Left renal cortex interstitium (tissue), 4 donors: ENCODE results near the gene LCE2B. TPM values are rescaled to one million over a fixed set of nuclear protein-coding genes. Genes with fewer than 3 reads are reported as not detected.
"Not testable (repeated sequence)": the region's sequence is repeated elsewhere in the genome, so short reads cannot be mapped to it uniquely, and the experiment has no call there.

Experiments used
- DNase-seq, 4 donors: peaks; one replicate each; pipeline ENCODE4 v3.0.0-alpha.2; 2013; ENCODE audit warnings: low read depth in 4 of 4, low spot score in 2 of 4, missing footprints in 1 of 4
- polyA plus RNA-seq, 4 donors: library from polyadenylated mRNA; unstranded; fragments of 120-200 nt; gene quantifications; one replicate each; pipeline ENCODE4 v1.2.1, GENCODE V29; 2013; ENCODE audit not compliant: insufficient read length in 4 of 4

The LCE2B gene
- polyA plus RNA-seq = not detected

GRCh38 chr1:152685823-152686222 is at the start of gene LCE2B:
LCE2B (plus strand) TSS chr1:152686123; CDS start chr1:152686844, 721 bp downstream.
- DNase-seq = not testable (repeated sequence)

- DNase-seq = no peak
Measured at GRCh38 chr1:152640351-152640750, 45.6 kb upstream of the LCE2B start.

GRCh38 chr1:152643945-152644344 is 42.0 kb upstream of the LCE2B start:
- DNase-seq = no peak

DNA sequence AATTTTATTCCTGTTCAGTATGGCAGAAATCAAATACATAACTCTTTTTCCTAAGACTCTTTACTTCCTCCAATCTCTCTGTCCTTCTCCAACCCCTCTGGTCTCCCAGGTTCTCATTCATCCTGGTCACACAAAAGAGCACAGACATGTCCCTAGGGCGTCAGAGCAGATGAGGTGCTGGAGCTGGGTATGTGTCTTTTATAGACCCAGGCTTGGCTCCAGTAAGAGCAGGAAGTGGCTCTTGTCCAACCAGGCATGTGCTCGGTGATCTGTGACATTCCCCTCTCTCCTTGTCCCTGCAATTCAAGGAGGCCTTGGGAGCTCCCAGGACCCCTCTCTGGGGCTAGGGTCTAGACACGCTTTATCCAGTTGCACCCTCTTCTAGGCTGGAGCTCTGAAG is 40.8 kb upstream of the LCE2B start:
- no peak for DNase-seq

GRCh38 chr1:152646656-152647055 is 39.3 kb upstream of the LCE2B start:
- DNase-seq = no peak

GRCh38 chr1:152654110-152654509 is 31.8 kb upstream of the LCE2B start:
- peak in 3 of 4 donors; percentile 18 to 40 (median 26) for DNase-seq

DNA sequence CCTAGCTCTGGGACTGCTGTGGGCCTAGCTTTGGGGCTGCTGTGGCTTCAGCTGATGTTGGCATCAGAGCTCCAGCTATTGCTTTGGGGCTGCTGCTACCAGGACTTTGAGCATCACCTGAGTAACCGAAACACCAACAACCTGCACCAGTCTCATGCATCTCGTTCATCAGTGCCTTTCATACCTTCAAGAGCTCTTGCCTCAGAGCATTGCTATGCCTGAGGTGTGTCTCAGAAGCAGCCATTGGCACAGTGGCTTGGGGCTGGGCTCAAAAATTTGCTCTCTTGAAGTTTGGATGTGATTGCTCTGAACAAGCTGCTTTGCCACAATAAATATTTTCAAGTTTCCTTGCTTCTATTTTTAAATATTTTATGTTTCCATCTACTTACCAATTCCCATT is 29.5 kb upstream of the LCE2B start:
- no peak for DNase-seq

DNA sequence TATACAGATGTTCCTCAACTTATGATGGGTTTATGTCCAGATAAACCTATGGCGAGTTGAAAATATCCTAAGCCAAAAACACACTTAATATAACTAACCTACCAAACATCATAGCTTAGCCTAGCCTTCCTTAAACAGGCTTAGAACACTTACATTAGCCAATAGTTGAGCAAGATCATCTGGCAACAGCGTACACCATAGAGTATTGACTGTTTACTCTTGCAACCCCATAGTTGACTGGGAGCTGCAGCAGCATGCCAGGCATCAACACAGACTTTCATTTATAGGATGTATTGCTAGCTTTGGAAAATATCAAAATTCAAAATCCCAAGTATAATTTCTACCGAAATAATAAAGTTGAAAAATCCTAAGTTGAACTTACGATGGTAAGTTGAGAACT is 28.2 kb upstream of the LCE2B start:
- DNase-seq = no peak

DNA sequence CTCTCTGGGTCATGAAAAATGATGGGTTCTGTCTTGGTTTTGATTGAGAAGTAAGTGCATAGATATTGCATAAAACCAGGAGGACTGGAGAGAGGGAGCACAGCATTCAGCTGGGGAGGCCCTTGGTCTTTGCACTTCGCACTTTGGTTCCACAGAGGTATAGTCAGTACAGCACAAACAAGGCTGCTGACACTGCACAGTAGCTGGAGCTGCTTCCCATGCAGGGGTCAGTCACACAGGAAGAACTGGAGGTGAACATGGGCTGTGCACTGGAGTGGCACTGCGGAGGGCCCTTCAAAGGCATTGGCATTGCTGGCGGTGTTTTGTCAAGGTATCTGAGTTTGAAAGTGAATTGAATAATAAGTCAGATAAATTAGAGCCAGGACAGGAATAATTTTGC is 27.3 kb upstream of the LCE2B start:
- no peak for DNase-seq

DNA sequence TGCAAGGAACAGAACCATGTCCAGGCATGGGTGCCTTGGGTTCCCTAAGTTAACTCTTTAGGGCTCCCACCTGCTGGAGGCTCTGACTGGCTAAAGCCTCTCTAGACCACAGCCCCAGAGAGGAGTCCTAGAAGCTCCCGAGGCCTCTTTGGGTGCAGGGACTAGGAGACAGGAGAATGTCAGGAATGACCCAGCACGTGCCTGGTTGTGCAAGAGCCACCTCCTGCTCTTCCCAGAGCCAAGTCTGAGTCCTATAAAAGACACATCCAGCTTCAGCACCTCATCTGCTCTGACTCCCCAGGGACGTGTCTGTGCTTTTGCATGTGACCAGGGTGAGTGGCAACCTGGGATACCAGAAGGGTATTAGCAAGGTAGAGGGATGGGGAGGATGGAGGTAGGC is 22.8 kb upstream of the LCE2B start, which contains the start of gene LCE2D:
Gene LCE2D (plus strand): TSS at position 283 of the 400 bp plus-strand sequence. CDS start 726 bp downstream, outside the sequence.
- no peak for DNase-seq

DNA sequence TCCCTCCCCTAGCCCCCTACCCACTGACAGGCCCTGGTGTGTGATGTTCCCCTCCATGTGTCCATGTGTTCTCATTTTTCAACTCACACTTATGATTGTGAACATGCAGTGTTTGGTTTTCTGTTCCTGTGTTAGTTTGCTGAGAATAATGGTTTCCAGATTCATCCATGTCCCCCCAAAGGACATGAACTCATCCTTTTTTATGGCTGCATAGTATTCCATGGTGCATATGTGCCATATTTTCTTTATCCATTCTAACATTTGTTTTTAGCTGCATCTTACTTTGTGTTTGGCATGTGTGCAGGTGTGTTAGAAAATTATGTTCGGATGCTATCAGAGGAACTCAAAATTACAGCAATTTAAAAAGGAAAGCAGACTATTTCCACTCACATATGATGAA is 19.8 kb upstream of the LCE2B start:
- not testable (repeated sequence) for DNase-seq

DNA sequence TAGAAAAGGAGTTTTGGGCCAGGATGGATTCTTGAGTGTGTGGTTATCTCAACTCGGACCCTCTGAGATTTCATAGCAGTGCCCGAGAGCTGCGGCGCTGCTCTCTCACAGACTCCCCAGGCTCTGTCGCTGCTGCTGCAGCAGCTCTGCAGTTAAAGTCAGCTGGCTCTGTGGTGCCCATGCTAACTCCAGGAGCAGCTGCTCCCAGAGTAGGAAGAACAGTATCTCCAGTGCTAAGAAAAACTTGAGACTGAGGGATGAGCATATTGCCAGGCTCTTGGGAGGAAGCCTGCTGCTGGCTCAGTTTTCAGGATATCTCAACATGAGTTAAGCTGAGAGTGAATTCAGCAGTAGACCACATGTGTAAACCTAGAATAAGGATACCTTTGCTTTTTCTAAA is 18.3 kb upstream of the LCE2B start:
- DNase-seq = no peak

- DNase-seq = no peak
Measured at GRCh38 chr1:152673016-152673415, 12.9 kb upstream of the LCE2B start.

- DNase-seq = not testable (repeated sequence)
Measured at GRCh38 chr1:152674983-152675382, 10.9 kb upstream of the LCE2B start, which contains the start of gene LCE2C. LCE2C (plus strand) TSS chr1:152675279; CDS start chr1:152676016, 737 bp downstream.

GRCh38 chr1:152679459-152679858 is 6.5 kb upstream of the LCE2B start:
- DNase-seq = no peak

- DNase-seq = no peak
Measured at GRCh38 chr1:152681616-152682015, 4.3 kb upstream of the LCE2B start.

DNA sequence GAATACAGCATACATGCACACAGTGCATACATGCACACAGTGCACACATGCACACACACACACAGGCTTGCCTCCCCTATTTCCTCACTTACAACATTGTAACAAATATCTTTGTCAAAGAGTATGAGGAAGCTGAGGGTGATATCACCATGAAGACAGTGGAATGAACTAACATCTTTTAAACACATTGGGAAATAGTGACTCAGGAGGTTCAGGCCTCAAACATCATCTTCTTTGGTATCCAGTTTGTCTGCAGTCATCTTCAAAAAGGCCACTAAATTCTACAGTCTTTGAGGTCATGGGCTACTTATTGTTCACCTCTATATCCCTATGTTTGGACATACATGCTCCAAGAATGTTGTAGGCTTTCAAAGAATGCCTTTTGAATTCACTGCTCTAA is 2.1 kb upstream of the LCE2B start:
- no peak for DNase-seq

DNA sequence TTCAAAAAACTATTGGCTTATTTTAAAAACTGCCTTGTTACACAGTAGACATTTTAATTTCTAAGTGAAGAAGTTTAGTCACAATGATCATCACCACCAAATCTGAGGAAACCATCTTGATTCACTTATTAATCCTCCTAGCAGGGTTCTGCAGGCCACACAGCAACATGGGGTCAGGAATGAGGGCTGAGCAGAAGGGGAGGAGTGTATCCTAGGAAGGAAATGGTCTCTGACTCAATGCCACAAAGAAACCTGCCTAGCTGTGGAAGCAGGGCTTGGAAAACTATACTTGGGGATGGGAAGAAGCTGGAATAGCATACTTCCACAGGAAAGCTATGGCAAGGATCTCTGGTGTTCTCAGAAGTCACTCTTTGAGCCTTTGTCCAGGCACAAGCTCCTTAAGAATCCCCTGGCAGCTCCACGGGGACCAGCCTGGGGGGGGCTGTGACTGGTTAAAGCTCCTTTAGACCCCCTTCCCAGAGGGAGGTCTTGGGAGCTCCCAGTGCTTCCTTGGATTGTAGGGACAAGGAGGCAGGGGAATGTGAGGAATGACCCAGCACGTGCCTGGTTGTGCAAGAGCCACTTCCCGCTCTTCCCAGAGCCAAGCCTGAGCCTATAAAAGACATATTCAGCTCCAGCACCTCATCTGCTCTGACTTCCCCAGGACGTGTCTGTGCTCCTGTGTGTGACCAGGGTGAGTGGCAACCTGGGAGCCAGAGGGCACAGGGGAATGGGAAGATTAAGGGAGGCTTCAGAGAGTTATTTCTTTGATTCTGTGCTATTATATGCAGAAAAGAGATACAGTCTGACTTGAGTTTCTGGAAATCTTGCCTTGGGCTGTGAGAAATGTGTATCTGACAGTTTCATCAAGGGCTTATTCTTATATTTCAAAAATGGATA is 12.0 kb downstream of the LCE2B start, which contains the start of gene LCE2A:
Gene LCE2A (plus strand): TSS at position 645 of the 900 bp plus-strand sequence. CDS start 557 bp downstream, outside the sequence.
- no peak for DNase-seq

DNA sequence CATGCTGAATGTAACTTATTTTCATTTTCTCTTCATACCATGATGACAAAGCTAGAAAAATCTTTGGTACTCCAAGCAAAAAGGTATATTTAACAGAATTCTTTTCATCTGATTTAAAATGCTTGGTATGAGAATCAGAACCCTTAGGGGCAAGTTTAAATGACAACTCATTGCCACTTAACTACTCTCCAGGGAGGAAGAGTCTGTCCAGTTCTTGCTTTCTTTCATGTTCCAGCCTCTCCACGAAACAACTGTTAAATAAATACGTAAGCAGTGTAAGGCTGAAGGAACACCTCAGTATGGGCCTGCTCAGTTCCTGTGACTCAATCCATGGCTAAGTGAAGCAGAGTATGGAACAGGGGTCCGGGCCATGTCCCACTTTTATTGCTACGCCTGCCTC is 13.8 kb downstream of the LCE2B start:
- no peak for DNase-seq

GRCh38 chr1:152707860-152708259 is 21.9 kb downstream of the LCE2B start, which contains the start of gene LCE4A:
LCE4A (plus strand) TSS chr1:152708160; CDS start chr1:152709076, 916 bp downstream.
- DNase-seq = no peak

GRCh38 chr1:152718238-152718637 is 32.3 kb downstream of the LCE2B start:
- DNase-seq = no peak

DNA sequence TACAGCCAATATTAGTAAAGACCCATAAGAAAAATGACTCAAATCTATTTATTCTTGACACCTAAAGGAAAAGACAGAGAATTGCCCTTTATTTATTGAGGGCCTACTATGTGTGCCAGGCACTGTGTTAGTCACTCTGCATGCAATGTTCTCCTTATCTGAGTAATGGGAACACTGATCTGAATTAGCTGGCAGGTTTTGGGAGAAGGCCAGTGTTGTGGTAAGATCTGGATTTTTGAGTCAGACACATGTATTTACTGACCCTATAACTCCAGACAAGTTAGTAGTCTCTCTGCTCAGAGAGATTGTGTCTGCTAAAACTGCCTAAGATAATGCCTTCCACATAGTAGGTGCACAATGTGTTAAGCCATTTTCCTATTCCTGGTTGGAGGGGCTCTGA is 39.3 kb downstream of the LCE2B start:
- no peak for DNase-seq
